ENCODE data around the gene ERN1.
"Not testable (repeated sequence)": the region's sequence is repeated elsewhere in the genome, so short reads cannot be mapped to it uniquely, and the experiment has no call there.

ERN1 gene

GRCh38 chr17:64138441-64138840 is 8.5 kb upstream of the ERN1 start:
- DNase-seq (ENCODE audit: low read depth in 2 of 2) = no peak

DNA sequence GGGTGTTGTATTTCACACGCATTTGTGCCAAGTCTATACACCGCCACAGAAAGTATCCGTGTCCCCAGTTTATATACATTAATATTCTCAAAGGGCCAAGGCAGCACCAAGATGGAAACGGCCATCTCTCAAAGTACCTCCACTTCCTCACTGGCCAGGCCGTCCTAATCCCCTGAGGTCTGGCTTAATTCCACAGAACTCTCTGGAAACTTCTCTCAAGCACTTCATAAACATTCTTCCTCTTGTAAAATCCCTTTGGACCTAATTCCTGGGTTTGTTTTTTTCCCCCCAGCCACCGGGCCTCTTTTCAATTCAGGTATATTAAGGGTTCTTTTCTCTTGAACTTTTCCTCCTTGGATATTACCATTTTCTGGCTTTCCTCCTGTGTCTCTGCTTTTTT is 5.1 kb upstream of the ERN1 start:
- no peak for DNase-seq (ENCODE audit: low read depth in 2 of 2)

DNA sequence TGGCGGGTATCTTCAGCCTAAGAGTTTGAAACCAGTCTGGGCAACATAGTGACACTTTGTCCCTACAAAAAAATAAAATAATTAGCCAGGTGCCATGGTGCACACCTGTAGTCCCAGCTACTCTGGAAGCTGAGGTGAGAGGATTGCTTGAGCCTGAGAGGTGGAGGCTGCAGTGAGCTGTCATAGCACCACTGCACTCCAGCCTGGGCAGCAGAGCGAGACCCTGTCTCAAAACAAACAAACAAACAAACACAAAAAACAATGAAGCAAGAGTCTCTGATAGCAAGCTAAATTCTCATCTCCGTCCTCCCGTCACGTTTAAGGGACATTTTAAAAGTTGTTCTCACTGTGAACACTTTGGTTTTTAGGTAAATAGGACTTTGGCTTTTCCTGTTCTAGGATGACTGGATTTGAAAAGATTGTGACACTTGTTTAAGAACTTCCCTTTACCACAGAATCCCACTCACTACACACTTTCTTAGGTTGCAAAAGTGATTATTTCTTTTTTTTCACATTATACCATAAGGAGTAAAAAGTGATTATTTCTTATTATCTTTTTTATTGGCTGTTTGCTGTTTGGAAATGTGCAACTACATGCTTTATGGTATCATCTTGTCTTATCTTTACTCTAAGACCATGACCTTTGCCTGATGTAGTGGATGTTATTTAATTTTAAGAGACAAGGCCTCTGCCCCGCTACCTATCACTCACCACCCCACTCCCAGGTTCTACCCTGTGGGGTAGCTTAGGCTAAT is 4.4 kb upstream of the ERN1 start:
- no peak for DNase-seq (ENCODE audit: low read depth in 2 of 2)

GRCh38 chr17:64133546-64134215 is 3.7 kb upstream of the ERN1 start:
- DNase-seq (ENCODE audit: low read depth in 2 of 2) = no peak

- DNase-seq (ENCODE audit: low read depth in 2 of 2) = no peak
Measured at GRCh38 chr17:64131606-64132270, 1.8 kb upstream of the ERN1 start.

DNA sequence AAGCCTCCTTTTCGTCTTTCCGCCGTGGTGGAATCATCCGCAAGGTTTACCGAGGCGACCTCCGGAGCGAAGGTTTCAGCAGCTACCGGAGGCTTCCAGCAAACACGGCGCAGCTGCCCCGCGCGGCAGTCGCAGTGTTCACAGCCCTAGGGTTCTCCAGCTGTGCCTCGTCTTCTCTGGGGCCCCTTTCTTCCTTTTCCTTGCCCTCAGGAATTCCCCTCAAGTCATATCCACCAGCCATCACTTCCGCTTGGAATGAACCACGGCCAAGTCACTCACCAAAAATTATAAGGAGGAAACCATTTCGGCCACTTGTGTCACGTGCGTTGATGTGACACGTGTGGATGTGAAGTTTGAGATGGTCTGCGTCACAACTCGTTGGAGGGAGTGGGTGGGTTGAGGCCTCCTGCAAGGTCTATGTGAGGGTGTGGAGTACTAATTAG is 636 bp upstream of the ERN1 start:
- DNase-seq (ENCODE audit: low read depth in 2 of 2) = peak; percentile 44 to 52

DNA sequence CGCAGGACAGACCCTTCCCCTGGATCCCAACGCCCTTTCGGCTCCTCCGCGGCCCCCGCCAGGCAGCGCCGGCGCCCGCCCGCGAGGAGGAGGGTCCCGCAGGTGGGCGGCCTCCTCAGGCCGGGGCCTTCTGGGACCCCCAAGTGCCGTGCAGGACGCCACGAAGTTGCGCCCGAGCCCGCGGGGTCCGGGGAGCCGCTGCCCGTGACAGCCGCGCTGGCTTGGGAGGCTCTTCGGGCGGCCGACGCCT is 504 bp downstream of the ERN1 start:
- no peak for DNase-seq (ENCODE audit: low read depth in 2 of 2)

DNA sequence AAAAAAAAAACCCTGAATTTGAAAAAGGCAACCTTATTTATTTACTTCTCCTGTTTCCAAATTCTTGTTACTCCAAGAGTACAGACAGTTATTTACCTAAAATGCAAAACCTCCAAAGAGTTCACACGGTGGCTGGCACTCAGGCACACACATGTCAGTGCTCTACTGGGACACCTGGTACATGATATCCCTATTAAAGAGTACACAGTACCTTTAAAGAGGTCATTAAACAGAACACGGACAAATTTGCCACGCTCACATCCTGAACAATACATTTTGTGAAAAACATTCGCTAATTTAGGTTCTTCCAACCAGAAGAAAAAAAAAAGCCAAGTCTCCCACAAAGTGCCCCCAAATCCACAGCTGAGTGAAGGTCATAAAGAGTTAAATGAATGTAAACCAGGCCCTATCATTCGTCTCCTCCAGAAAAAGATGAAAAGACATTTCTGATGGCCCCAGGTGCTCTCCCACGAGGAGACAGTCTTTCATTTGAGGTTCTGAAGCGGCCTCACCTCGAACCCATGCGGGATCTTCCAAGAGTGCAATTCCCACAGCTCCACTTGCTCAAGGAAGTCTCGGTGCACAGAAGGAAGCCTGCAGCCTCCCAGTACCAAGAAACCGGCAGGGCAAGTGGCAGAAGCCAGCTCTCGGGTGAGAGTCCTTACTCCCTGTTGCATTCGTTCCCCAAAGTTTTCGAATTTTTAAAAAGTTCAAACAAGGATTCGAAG is 993 bp downstream of the ERN1 start:
- no peak for DNase-seq (ENCODE audit: low read depth in 2 of 2)

DNA sequence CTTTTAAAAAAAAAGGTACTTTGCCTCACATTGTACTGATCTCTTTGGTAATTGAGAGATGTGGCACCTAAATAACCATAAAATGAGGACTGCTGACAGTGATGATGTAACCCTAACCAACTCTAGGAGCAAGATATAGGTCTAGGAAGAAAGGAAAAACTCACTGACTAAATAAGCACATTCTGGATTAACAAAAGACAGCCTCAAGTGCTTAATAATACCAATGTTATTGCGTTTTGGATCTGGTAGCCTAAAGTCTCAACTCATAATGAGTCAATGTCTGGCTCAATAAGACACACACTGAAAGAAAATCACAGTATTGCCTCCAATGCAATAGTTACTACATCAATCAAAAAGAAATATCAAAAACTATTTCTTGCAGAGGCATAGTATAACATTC is 3.0 kb downstream of the ERN1 start:
- DNase-seq (ENCODE audit: low read depth in 2 of 2) = no peak

DNA sequence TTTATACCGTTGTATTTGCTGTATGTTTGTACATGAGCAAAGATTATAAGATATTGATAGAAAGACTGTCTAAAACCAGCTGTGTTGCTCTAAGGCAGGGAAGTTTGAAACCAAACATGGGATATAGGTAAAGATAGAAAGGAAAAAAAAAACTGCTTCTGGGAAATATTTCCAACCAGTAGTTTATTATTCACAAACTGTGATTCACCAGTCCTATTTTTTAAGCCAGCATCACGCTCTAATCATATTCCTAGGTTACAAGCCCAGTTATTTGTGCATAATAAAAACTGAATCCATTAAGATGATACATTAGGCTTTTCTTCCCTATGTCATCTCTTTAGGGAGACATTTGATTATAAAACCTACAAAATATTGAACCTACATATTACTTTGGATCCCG is 4.0 kb downstream of the ERN1 start:
- DNase-seq (ENCODE audit: low read depth in 2 of 2) = no peak

DNA sequence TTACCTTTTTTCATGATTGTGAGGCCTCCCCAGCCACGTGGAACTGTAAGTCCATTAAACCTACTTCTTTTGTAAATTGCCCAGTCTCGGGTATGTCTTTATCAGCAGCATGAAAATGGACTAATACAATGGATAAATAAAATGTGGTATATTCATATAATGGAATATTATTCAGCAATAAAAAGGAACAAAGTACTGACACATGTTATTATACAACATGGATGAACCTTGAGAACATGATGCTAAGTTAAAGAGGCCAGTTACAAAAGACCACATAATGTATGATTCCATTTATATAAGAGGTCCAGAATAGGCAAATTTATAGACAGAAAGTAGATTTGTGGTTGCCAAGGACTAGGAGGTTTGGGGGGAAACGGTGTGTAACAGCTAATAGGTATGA is 5.3 kb downstream of the ERN1 start:
- no peak for DNase-seq (ENCODE audit: low read depth in 2 of 2)

GRCh38 chr17:64123114-64123513 is 6.8 kb downstream of the ERN1 start:
- DNase-seq (ENCODE audit: low read depth in 2 of 2) = no peak

- DNase-seq (ENCODE audit: low read depth in 2 of 2) = not testable (repeated sequence)
Measured at GRCh38 chr17:64120972-64121786, 8.8 kb downstream of the ERN1 start.

DNA sequence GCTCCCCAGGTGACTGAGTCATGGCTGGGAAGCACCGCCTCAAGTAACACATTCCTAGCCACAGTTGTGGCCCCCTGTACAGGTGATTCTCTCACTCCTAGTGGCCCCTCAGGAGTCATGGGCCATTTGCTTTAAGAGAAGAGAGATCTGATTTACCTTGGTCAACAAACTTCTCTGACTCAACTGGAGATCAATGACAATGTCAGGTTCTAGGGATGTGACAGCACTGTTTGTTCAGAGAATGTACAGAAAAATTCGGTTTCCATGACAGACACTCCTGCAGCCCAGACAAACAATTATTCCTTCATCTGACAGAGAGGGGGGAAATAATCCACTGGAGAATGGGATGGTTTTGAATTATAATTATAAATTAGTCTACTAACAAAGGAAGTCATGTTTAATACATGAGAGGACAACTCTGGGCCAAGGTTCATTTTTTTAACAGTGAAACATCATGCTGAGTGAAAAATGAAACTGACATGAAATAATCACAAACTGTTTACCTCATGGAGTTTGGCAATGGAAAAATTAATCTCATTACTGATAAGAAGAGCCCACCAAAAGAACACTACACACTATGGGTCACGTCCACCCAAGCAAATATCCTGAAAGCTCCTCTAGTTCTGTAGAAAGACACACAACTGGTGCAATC is 9.7 kb downstream of the ERN1 start:
- no peak for DNase-seq (ENCODE audit: low read depth in 2 of 2)

- DNase-seq (ENCODE audit: low read depth in 2 of 2) = no peak
Measured at GRCh38 chr17:64117981-64118979, 11.7 kb downstream of the ERN1 start.

- no peak for DNase-seq (ENCODE audit: low read depth in 2 of 2)
Measured at GRCh38 chr17:64115822-64116534, 14.0 kb downstream of the ERN1 start.

- DNase-seq (ENCODE audit: low read depth in 2 of 2) = no peak
Measured at GRCh38 chr17:64115043-64115698, 14.8 kb downstream of the ERN1 start.

DNA sequence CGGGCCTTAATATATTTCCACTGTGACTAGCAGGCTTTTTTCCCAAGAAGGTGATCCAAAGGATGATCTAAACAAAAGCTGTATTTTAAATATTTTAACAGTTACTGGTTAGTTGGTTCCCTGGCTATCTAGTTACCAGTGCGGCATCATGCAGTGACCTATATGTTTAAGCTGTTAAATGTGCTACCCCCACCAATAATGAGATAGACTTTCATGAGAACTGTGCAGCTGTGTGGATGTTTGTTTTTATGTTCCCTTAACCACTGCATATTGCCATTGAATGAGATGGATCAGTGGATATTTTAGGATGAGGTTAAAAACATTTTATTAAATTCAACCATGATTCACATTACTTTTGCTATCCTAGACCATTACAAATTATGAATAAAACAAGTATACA is 16.9 kb downstream of the ERN1 start:
- no peak for DNase-seq (ENCODE audit: low read depth in 2 of 2)

DNA sequence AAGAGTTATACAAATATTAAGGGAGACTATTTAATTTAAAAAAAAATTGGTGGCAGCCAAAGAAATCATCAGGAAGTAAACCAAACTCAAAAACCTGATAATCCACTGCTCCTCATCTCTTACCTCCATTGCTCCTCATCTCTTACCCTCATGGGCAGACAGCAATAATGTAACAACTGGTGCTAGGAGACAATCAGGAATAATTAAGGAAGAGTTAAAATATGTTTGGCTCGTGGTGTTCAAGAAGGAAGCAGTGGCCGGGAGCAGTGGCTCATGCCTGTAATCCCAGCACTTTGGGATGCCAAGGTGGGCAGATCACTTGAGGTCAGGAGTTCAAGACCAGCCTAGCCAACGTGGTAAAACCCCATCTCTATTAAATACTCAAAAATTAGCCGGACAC is 18.1 kb downstream of the ERN1 start:
- no peak for DNase-seq (ENCODE audit: low read depth in 2 of 2)
